ENCODE results near the gene PI4KA. TPM values are rescaled to one million over a fixed set of nuclear protein-coding genes. Genes with fewer than 3 reads are reported as not detected.
"Not testable (repeated sequence)": the region's sequence is repeated elsewhere in the genome, so short reads cannot be mapped to it uniquely, and the experiment has no call there.

The PI4KA gene
- polyA plus RNA-seq (ENCODE audit: insufficient read length in 4 of 4): 10 to 100 TPM; 54.0 to 73.4 (median 63.3) TPM

- peak; percentile 90 to 93 (median 91) for DNase-seq (ENCODE audit: low read depth in 4 of 4, low spot score in 3 of 4)
These were observed at the start of gene PI4KA, which contains the start of gene SNAP29 for GRCh38 chr22:20858615-20859416. Gene PI4KA, minus strand, starts transcription at chr22:20858811. Its CDS starts 86 bp downstream, at chr22:20858725. Gene SNAP29, plus strand, starts transcription at chr22:20859007. Its CDS starts 104 bp downstream, at chr22:20859111.

- no peak for DNase-seq (ENCODE audit: low read depth in 4 of 4, low spot score in 3 of 4)
These were observed 47.8 kb upstream of the PI4KA start for GRCh38 chr22:20906387-20906767.

GRCh38 chr22:20905415-20906386 lies 47.1 kb upstream of the PI4KA start:
- no peak for DNase-seq (ENCODE audit: low read depth in 4 of 4, low spot score in 3 of 4)

DNA sequence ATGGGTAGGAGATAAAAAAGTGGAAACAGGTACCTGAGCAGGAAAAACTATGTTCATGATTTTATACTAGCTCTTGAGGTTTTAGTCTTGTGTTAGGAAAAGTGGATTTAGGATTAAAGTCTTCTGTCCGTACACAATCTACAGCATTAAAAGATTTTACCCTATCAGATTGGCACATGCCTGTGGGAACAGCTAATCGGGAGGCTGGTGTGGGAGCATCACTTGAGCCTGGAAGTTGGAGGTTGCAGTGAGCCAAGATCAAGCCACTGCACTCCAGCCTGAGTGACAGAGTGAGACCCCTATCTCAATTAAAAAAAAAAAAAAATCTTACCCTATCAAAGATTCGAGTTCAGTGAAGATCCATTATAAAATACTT lies 46.4 kb upstream of the PI4KA start:
- no peak for DNase-seq (ENCODE audit: low read depth in 4 of 4, low spot score in 3 of 4)

DNA sequence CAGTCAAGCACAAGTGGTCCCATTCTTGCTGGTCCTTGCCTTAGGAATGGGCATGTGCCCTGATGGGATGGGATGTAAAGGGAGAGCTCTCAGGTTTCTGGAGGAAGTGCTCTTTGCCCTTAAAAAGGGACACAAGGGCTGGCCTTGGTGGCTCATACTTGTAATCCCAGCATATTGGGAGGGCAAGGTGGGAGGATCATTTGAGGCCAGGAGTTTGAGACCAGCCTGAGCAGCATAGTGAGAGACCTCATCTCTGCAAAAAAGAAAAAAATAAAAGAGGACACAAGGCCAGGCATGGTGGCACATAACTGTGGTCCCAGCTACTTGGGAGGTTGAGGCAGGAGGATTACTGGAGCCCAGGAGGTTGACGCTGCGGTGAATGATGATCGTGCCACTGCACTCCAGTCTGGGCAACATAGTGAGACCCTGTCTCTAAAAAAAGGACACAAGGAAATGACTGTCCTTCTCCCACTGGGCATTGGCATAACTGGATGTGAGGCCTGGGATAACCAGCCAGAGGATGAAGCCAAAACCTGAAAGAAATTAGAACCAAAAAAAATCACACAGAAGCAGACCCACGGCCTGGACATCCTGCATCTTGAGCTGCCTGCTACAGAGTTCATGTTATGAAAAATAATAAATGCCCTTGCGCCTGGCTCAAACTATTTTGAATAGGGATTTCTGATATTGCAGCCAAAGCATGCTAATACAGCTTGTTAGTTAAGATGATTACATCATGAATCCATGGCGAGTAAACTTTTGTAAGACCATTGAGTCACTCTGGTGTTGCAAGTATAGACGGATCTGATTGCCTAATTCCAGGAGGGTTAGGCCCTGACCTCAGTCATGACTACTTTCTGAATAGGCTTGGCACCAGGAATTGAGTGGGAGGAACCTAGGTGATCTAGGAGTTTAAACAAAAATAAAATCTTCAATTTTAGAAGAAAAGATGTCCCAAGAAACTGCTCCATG lies 45.7 kb upstream of the PI4KA start:
- no peak for DNase-seq (ENCODE audit: low read depth in 4 of 4, low spot score in 3 of 4)

GRCh38 chr22:20903093-20903492 lies 44.5 kb upstream of the PI4KA start:
- no peak for DNase-seq (ENCODE audit: low read depth in 4 of 4, low spot score in 3 of 4)

GRCh38 chr22:20901093-20902033 lies 42.8 kb upstream of the PI4KA start:
- DNase-seq (ENCODE audit: low read depth in 4 of 4, low spot score in 3 of 4): not testable (repeated sequence)

GRCh38 chr22:20899827-20900423 lies 41.3 kb upstream of the PI4KA start:
- DNase-seq (ENCODE audit: low read depth in 4 of 4, low spot score in 3 of 4): no peak

DNA sequence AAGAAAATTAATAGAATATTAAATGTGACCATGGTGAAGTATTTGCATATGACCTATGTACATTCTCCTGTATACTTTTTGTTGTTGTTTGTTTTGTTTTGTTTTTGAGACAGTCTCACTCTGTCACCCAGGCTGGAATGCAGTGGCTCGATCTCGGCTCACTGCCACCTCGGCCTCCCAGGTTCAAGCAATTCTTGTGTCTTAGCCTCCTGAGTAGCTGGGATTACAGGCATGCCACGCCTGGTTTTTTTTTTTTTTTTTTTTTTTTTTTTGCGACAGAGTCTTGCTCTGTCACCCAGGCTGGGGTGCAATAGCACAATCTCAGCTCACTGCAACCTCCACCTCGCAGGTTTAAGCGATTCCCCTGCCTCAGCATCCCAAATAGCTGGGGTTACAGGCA lies 39.1 kb upstream of the PI4KA start:
- not testable (repeated sequence) for DNase-seq (ENCODE audit: low read depth in 4 of 4, low spot score in 3 of 4)

- DNase-seq (ENCODE audit: low read depth in 4 of 4, low spot score in 3 of 4): no peak
These were observed 32.4 kb upstream of the PI4KA start for GRCh38 chr22:20890975-20891374.

GRCh38 chr22:20889904-20890540 lies 31.4 kb upstream of the PI4KA start:
- no peak for DNase-seq (ENCODE audit: low read depth in 4 of 4, low spot score in 3 of 4)

GRCh38 chr22:20889025-20889704 lies 30.6 kb upstream of the PI4KA start:
- DNase-seq (ENCODE audit: low read depth in 4 of 4, low spot score in 3 of 4): no peak

DNA sequence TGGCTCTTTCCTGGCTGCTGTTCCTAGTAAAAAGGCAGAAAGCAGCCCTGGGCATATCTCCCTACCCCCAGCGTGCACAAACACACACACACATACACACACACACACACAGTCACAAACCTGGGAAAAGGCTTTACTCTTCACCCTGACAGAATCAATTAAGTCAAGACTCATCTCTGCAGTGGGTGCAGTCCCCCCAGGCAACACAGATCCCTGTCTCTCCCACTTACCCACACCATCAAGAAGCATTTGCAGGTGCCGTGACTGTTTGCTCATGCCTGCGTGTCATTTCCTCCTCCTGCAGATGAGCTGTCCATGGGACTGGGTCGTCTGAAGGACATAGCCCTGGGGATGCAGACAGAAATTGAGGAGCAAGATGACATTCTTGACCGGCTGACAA lies 28.8 kb upstream of the PI4KA start:
- DNase-seq (ENCODE audit: low read depth in 4 of 4, low spot score in 3 of 4): no peak

- peak in 2 of 4 donors; percentile 50 to 62 for DNase-seq (ENCODE audit: low read depth in 4 of 4, low spot score in 3 of 4)
These were observed 27.1 kb upstream of the PI4KA start for GRCh38 chr22:20885557-20886323.

DNA sequence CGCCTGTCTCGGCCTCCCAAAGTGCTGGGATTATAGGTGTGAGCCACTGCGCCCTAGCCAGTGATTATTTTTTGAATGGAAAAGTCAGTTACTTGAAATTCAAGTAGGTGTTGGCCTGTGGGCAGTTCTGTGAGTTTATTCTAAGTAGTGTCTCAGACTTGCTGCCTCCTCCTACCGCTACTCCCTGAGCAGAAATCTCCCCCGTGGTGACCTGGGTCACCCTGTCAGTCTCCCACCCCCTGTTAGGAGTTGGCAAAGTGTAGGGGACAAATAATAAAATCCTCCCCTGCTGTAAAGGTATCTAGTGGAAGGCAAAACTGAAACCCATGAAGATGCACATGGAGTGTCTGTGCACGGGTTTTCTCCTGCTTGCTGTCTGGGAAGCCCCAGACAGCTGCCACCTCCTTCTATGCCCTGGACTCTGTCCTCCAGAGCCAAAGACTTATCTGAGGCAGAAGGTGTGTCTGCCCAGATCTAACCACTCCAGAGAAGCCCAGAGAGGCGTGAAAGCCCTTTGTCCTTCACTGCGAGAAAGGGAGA lies 26.5 kb upstream of the PI4KA start:
- DNase-seq (ENCODE audit: low read depth in 4 of 4, low spot score in 3 of 4): no peak

- no peak for DNase-seq (ENCODE audit: low read depth in 4 of 4, low spot score in 3 of 4)
These were observed 25.8 kb upstream of the PI4KA start for GRCh38 chr22:20884454-20884853.

DNA sequence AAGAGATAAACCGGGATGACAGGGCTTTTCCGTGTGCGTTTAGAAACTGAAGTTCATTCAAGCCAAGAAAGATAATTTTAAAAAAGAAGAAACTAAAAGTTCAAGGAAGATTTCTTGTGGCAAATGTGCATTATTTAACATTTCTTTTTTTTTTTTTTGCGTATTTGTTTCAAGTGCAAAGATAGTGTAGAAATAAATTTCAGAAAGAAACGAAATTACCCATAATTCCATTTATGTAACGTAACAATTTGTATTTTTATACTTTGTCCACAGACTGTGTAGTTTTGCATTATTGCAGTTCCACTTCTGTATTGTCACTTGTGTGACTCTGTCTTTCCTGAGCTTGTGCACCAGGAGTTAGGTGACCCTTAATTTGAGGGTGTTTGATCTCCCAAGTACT lies 24.2 kb upstream of the PI4KA start:
- no peak for DNase-seq (ENCODE audit: low read depth in 4 of 4, low spot score in 3 of 4)

All from right renal pelvis (tissue), 4 donors.